GM15510 (cell line): ENCODE measurements around the gene ADRM1.

ENCODE experiments used
- POLR2A ChIP-seq: IDR thresholded peaks from 3 replicates; pipeline ENCODE4 v1.6.1; 2011; ENCODE audit warnings: borderline replicate concordance; ENCODE audit not compliant: insufficient read length; ENCODE audit errors: extremely low read depth

The ADRM1 gene

GRCh38 chr20:62289131-62289530 lies 13.7 kb upstream of the ADRM1 start:
- TF ChIP-seq POLR2A, result no peak

- TF ChIP-seq POLR2A, result no peak
Measured at GRCh38 chr20:62289898-62290297, 12.9 kb upstream of the ADRM1 start.

DNA sequence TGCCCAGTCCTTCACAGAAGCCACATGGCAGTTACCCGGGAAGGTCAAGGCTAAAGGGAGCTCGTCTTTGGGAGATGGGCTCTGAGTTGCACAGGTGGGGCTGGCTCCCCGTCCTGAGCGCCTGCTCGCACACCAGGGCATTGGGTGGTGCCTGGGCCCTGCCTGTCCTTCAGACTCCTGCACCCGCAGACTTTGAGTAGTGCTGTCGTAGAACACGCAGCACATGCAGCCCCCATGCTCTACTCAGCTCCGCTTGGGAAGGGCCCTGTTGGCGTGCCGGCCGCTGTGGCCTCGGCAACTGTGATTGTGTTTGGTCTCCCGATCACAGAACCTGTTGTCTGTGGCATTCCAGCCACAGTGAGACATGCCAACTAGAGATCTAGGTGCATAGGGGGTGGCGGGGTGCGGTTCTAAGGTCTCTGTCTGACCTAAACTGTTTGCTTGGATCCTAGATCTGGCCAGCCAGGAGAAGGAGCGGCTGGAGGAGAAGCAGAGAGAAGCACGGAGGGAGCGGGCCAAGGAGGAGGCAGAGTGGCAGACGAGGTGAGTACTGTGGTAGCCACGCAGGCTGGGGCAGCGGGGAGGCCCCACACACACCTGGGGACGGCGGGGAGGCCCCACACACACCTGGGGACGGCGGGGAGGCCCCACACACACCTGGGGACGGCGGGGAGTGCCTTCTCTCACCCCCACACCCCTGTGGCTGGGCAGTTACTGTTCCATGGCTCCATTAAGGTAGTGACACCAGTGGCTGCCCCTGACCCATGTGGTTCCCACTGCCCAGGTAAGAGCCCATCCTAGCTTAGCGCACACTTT lies 11.3 kb upstream of the ADRM1 start:
- no peak for TF ChIP-seq POLR2A

DNA sequence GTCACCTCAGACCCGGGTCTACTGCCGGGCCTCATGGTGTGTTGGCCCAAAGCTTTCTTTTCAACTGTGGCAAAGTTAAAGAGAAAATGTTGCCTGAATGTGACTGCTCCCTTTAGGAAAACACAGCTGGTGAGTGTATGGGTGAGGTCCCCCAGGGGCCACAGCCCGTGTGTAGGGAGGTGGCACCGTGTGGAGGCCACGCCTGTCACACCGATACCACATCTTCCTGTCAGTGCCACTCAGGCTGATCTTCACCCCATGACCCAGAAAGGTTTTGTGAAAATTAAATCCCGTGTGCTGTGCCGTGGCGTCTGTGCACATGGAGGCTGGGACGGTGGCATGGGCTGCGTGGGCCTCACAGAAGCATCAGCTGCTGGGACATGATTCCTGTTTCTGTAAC lies 10.7 kb upstream of the ADRM1 start:
- no peak for TF ChIP-seq POLR2A

- no peak for TF ChIP-seq POLR2A
Measured at GRCh38 chr20:62293111-62293784, 9.5 kb upstream of the ADRM1 start.

- TF ChIP-seq POLR2A, result no peak
Measured at GRCh38 chr20:62293946-62294345, 8.9 kb upstream of the ADRM1 start.

GRCh38 chr20:62294516-62294915 lies 8.3 kb upstream of the ADRM1 start:
- TF ChIP-seq POLR2A, result no peak

DNA sequence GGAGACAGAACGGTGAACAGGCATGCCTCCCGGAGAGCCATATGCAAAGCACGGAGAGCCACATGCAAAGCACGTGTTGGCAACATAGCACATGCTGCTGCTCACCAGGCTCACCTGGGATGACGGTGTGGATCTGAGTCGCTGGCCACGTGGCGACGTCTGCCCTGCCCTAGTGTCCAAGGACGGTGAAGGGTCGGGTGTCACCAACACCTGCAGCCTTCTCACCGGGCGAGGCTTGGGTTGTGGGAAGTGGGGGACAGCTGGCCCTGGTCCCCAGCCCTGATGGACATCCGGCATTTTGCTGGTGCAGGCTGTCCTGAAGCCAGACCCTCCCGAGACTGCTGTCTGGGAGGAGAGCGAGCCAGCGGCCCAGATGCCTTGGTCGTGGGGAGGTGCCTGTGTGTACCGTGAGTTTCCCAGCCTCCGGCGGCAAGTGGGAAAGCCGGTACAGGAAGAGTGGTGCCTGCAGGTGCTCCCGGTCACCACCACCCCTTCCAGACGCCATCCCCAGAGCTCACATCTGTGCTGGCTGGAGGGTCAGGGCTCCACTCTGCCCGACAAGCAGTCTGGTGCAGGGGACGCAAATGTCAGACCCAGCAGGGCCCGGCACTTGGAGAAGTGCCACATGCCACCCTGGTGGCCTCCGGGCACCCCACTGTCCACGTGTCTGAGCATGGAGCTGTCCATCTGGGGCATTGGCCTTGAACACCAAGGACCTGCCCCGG lies 5.9 kb upstream of the ADRM1 start:
- no peak for TF ChIP-seq POLR2A

- TF ChIP-seq POLR2A, result no peak
Measured at GRCh38 chr20:62297449-62298227, 5.2 kb upstream of the ADRM1 start.

DNA sequence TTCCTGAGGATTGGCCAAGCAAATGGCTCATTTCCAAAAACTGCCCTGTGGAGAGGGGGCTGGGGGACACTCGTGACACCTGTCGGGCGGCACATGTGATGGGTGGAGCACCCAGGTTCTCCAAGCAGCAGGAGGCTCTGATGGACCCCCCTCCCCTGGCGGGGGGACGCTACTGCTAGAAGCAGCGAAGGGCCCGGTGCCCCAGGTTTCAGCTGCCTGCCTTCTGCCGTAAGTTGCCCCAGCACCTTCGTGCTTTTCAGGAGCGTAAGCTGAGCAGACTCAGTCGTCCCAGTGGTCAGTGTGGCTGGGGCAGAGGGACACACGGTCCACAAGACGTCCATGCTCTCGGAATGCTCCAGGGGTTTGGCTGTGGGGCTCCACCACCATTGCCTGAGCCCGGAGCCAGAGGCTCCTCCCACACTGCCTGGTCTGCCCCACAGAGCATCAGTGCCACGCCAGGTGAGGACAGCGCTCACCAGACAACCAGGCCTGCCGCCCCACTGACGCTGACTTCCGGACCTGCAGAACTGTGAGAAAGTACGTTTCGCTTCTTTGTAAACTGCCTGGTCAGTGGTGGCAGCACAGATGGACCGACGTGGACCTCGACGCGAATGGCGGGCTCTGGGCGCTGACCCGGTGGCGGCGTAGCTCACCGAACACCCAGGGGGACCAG lies 4.1 kb upstream of the ADRM1 start:
- no peak for TF ChIP-seq POLR2A

- no peak for TF ChIP-seq POLR2A
Measured at GRCh38 chr20:62299666-62300236, 3.0 kb upstream of the ADRM1 start.

DNA sequence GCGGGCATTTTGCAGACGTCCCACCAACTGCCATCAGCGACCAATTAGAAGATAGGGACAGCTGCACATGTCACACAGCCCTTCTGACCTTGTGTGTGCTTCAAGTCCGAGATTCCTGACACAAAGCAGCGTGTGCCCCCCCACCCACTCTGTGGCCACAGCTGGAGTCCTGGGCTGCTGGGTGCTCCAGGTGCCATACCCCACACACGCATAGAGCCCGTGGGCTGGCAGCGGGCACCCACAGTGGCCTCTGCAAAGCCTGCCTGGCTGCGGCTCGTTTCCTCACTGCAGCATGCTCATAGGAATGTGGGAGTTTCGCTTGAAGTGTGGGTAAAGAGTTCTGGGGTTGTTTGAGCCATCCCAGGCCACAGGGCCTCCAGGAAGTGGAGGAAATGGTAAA lies 2.5 kb upstream of the ADRM1 start:
- TF ChIP-seq POLR2A, result no peak

DNA sequence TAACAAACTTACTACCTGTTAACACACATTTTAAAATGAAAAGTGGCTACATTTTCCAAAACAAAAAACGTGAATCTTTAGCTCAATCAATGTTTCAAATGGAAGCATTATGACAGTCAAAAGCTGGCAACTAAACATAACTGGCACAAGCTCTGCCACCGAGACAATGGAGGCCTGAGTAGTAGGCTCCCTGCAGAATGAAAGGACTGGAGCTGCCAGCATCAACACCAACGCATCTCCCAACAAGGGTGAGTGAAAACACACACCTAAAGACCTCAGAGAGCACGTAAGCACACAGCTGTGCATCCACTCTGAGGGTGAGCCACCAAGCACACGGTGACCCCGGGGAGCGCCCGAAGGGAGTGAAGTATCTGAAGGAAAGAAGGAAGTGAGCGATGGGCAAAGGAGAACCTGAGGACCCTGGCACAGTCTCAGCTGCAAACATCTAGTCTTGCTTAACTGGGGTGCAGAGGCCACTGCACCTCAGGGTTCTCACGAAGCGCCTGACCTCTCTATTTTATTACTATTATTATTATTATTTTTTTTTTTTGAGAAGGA lies 1.6 kb upstream of the ADRM1 start:
- TF ChIP-seq POLR2A, result no peak
